Choroid plexus epithelial cell (primary cell): ENCODE measurements around the gene RAB40C.
A peak's percentile ranks its signal among the peaks of the same experiment; 100 is the strongest.

Experiments
- DNase-seq: peaks from one replicate; pipeline ENCODE4 v3.0.0-alpha.2; 2010; ENCODE audit warnings: low read depth
- H3K4me3 ChIP-seq: 2 replicates; pipeline ENCODE4 v1.5.1; 2011; ENCODE audit warnings: low read depth, mild to moderate bottlenecking, control low read depth, low read length, moderate library complexity
- TF ChIP-seq, protein P1 (sequence below): conservative IDR thresholded peaks from 2 replicates; pipeline ENCODE4 v1.5.1; 2011; ENCODE audit warnings: low read depth, mild to moderate bottlenecking, control low read depth, inconsistent platforms, low read length, moderate library complexity

Gene RAB40C

DNA sequence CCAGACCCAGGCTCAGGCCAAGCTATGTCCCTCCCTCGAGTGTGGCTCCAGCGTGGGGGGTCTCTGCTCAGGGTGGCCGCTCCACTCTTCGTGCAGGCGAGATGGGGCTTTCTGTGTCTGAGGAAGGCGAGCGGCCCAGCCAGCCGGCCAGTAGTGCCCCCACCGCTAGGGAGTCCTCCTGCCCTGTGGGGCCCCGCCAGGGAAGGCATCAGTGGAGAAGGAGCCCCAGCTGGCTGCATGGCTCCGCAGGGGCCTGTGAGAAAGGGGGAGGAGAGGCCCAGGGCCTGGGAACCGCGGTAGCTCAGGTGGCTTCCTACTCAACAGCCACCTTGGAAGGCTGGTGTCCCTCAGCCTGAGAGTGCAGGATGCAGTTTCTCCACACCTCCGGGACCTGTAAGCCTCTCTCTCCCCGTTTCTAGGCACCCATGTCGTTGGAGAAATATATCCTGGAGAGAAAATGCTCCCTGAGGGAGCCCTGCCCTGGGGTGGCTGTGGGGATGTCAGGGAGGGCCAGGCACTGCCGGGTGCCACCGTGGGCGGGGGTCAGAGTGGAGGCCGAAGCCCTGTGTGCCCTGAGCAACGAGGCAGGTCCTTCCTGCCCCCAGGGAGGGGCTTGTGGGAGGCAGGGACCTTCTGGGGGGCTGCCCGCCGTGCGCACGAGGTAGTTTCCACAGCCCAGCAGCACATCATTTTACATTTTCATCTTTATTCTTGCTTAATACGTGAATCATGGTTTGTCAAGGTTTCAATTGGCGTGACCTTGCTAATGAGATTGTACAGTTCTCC is 16.8 kb upstream of the RAB40C start:
- no peak for DNase-seq
- no peak overlapping the region for H3K4me3 ChIP-seq
- TF ChIP-seq, protein P1, sequence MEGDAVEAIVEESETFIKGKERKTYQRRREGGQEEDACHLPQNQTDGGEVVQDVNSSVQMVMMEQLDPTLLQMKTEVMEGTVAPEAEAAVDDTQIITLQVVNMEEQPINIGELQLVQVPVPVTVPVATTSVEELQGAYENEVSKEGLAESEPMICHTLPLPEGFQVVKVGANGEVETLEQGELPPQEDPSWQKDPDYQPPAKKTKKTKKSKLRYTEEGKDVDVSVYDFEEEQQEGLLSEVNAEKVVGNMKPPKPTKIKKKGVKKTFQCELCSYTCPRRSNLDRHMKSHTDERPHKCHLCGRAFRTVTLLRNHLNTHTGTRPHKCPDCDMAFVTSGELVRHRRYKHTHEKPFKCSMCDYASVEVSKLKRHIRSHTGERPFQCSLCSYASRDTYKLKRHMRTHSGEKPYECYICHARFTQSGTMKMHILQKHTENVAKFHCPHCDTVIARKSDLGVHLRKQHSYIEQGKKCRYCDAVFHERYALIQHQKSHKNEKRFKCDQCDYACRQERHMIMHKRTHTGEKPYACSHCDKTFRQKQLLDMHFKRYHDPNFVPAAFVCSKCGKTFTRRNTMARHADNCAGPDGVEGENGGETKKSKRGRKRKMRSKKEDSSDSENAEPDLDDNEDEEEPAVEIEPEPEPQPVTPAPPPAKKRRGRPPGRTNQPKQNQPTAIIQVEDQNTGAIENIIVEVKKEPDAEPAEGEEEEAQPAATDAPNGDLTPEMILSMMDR = no peak

- no peak overlapping the region for H3K4me3 ChIP-seq
- TF ChIP-seq, protein P1 = no peak
- DNase-seq = no peak
These were observed 15.7 kb upstream of the RAB40C start for GRCh38 chr16:574021-574760.

DNA sequence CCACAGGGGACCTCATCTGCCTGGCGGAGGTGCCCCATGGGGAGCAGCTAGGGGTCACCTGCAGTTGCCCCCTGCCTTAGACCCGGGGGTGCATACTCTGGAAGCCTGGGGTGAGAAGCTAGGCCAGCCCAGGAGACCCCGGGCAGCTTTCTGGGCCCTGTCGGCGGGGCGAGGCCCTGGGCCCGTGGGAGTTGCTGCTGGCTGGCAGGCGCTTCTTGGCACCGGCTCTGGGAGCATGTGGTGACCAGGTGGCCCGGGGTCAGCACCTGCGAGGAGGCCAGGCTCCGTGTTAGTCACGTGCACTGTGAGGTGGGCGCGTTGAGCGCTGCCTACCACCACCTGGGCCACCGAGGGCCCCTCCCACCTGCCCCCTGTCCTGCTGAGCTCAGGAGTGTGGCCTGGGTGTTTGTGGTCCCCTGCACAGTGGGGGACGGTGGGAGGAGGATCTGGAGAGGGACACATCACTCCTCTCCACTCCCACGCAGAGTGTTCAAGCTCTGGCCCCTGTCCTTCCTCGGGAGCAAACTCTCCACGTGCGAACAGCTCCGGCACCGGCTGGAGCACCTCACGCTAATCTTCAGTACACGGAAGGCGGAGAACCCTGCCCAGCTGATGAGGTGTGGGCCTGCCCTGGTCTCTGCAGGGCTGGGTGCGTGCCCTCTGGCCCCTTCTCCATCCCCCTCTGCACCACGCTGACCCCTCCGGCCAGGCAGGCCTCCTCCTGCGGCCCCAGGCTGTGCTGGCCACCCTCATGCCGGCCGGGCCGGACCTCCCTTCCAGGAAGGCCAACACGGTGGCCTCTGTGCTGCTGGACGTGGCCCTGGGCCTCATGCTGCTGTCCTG is 14.3 kb upstream of the RAB40C start:
- no peak for DNase-seq
- TF ChIP-seq, protein P1 = no peak
- H3K4me3 ChIP-seq = no peak overlapping the region

- DNase-seq = no peak
- TF ChIP-seq, protein P1 = no peak
- no peak overlapping the region for H3K4me3 ChIP-seq
These were observed 13.6 kb upstream of the RAB40C start for GRCh38 chr16:576197-576822.

- DNase-seq = no peak
- H3K4me3 ChIP-seq = no peak overlapping the region
These were observed 13.1 kb upstream of the RAB40C start for GRCh38 chr16:576823-577201.

DNA sequence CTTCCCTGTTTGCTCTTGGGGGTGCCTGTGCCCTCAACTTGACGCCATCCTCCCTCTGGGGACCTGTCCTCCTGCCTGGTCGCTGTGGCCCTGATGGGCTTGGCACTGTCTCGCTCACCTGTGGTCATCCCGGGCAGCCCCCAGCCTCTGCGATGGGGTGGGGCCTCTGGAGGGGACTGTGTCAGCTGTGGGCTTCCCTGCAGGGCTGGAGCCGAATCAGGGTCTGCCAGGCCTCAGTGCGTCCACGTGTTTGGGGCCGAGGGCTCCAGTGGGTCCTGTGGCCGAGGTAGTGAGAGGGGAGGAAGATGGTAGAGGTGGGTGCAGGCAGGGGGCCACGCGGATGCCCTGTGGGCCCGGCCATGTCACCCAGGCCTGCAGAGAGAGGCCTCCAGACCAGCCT is 12.1 kb upstream of the RAB40C start:
- DNase-seq = no peak
- TF ChIP-seq, protein P1 = no peak
- no peak overlapping the region for H3K4me3 ChIP-seq

More at GRCh38 chr16:576823-577201, 13.1 kb upstream of the RAB40C start:
- TF ChIP-seq, protein P1 = peak; percentile 28
